OCI-M2 (cell line): ENCODE data around the gene TFEB.

Source experiments
- DNase-seq: peaks from one replicate; lab custom pipeline; 2025; ENCODE audit not compliant: unreplicated experiment; lab: John Stamatoyannopoulos, UW

TFEB gene

DNA sequence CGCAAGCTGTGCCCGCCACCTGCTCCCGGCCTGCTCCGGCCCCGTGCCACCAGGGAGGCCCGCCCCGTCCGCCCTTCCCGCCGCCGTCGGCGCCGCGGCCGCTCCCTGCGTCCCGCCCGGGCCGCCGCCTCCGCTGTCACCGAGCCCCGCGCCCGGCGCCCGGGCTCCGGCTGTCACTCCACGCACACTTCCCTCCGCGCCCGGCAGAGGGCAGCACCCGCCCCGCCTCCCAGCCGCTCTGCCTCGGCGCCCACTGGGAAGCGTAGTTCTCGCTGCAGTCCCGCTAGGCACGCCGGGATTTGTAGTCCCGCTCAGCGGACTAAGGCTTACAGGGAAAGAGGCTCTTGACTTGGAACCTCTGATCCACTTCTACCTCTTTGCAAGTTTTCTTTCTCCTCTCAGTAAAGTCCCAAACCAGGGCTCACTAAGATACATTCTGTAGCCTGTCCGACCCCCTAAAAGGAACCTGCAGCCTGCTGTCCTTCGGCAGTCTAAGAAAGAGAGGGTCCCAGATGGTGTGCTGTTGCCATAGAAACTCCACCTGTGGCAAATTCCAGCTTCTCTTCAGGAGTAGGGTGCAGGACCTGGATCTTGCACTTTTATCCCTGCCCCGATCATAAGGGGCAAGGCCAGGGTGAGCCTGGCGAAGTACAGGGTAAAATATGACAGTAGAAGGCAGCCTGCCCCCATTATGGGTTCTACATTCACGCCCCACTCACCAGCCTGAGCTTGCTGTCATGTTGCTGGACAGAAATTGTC is at the start of gene TFEB:
Gene TFEB (minus strand): TSS at position 182 of the 759 bp plus-strand sequence. CDS start 44,395 bp downstream, outside the sequence.
- DNase-seq = peak; percentile 67

DNA sequence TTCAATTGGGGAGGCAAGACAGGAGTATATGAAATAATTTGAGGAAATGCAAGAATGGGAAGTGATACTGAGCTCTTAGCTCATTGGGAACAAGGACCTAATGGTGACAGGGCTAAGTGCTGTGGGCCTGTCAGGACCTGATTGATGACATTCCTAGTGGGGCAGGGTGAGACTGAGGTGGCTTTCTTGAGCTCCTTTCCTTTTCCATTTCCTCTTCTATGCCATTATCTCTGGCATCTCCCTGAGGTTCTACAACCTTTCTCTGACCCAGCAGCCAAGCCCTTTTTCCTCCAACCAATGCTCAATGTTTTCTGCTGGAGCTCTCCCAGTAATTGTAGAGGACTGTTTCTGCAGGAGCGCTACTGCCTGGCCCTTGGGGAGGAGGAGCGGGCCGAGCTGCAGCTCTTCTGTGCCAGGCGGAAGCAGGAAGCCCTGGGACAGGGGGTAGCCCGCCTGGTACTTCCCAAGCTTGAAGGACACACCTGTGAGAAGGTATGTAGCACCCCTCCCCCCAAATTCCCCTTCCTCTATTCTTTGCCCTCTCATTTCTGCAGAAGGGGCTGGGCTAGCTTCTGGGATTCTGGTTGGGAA is 49.3 kb upstream of the TFEB start:
- DNase-seq = no peak

DNA sequence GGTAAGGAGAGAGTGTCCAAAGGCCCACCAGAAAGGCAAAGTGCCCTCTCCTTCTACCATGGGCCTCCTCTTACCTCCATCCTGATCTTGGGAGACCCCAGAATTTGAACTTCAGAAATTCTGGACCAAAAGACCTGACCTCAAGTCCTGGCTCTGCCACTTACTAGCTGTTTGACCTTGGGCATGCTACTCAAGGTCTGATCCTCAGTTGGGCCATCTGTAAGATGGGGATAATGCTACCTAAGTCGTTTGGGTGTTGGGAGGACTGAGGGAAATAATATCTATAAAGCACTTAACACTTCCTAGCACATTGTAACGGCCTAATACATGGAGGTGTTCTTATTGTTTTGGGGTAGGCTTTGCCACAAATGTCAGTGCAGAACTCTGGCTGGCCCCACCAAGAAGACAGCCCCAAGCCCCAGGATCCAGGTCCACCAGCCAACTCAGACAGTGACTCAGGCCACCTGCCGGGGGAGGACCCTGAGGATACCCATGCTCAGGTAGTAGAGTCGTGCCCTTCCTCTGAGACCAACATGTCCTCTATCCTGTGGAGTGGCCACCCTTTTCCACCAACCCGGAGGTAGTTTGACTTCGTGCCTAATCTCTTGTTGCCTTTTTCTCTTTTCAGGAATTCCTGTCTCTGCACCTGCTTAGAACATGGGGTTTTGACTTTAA is 47.8 kb upstream of the TFEB start:
- DNase-seq = no peak

DNA sequence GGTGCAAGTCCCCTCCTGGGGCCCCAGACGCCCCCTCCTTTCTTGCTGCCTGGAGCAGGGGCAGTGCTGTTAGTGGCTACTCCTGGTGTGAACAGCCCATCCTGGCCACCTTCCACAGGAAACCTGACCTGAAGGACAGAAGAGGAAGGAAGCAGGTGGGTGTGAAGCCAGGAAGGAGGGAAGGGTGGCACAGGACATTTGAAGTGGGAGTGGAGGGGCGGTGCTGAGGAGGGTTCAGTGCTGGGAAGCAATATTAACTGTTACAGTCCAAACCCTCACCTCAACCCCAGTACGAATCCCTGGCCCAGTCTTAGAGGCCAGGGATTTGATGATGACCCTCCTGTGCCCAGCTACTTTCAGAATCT is 45.9 kb upstream of the TFEB start:
- DNase-seq = no peak

- no peak for DNase-seq
Measured at GRCh38 chr6:41780551-41781365, 45.4 kb upstream of the TFEB start, which contains the start of gene PRICKLE4. Gene PRICKLE4 (plus strand): TSS chr6:41780782. CDS start chr6:41783474, 2,692 bp downstream.

DNA sequence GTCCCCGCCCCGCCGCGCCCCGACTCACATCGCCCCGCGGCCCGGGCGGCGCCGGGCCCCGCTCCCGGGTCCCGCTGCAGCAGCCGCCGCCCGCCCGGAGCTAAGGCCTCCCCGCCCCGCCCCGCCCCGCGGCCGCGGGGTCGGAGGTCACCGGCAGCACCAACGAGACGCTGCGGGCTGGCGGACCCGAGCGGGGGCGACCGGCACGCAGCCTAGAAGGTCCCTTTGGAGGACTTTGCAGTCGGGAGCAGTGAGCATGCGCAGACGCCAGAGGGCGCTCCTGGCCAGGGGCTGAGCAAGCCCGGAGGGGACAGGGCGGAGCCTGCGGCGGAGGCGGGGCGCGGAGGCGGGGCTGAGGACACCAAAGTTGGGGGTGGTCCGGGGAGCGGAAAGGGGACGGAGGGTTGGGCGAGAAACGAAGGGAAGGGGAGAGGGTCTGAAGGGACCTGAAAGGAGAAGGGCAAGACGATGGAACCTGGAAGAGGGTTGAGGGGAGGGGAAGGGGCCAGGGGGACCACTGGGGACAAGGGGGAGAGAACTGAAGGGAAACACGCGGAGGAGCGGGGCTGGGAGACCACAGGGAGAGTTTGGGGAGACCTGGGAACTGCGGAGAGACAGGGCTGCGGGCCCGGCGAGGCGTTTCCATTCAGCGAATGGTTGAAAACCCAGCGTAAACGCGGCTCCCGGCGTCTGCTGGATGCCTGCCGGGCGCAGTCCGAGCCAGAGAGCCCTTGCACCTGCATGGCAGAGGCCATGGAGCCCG is 44.6 kb upstream of the TFEB start, which contains the start of gene FRS3:
Gene FRS3 (minus strand): TSS at position 113 of the 763 bp plus-strand sequence. CDS start 2,913 bp downstream, outside the sequence.
- DNase-seq = peak; percentile 85

GRCh38 chr6:41779336-41779735 is 43.9 kb upstream of the TFEB start:
- DNase-seq = no peak

DNA sequence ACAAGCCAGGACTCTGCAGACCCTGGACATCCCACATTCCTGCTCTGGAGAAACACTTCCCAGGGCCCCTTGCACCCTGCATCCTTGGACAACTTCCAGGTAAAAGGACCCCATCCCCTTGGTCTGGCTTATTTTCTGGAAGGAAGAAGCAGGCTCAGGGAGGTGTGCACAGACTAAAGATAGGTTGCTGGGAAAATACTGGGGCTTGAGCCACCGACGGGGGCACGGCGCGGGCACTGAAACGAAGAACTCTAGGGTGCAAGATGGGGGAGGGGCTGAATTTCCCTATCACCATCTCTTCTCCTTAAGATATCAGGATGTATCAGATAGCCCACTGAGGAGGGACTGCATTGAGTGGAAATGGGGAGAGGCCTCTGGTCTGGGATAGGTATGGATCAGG is 43.5 kb upstream of the TFEB start:
- no peak for DNase-seq

DNA sequence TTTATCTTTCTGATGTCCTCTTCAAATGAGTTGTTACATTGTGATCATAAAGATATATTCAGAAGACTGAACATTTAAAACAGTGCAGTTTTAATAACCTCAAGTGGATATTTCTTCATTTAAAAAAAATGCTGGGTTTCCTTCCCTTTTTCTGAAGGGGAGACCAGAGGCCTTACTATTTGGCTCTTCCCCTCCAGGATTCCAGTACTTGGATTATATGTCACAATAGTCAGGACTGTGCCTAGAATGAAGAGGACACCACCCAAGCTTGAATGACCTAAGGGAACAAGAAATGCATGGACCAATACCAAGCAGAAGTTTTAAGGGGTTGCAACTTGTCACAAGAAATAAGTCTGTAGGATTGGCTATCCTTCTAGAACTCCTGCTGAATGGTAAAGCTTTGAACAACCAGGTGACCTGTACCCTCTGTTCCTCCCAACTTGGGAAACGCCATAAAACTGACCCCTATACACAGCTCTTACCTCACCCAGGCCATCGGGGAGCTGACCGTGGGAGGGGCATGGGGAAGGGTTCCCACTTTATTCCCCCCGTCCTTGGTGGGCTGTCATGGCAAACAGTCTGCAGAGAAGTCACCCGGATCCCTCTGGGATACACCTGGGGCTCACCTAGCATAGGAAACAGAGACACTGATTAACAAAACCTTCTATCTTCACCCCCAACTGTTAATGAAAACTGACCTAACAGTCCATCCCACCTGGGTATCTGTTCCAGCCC is 42.3 kb upstream of the TFEB start:
- no peak for DNase-seq

- no peak for DNase-seq
Measured at GRCh38 chr6:41775293-41775882, 40.0 kb upstream of the TFEB start.

- DNase-seq = no peak
Measured at GRCh38 chr6:41774841-41775240, 39.4 kb upstream of the TFEB start.

DNA sequence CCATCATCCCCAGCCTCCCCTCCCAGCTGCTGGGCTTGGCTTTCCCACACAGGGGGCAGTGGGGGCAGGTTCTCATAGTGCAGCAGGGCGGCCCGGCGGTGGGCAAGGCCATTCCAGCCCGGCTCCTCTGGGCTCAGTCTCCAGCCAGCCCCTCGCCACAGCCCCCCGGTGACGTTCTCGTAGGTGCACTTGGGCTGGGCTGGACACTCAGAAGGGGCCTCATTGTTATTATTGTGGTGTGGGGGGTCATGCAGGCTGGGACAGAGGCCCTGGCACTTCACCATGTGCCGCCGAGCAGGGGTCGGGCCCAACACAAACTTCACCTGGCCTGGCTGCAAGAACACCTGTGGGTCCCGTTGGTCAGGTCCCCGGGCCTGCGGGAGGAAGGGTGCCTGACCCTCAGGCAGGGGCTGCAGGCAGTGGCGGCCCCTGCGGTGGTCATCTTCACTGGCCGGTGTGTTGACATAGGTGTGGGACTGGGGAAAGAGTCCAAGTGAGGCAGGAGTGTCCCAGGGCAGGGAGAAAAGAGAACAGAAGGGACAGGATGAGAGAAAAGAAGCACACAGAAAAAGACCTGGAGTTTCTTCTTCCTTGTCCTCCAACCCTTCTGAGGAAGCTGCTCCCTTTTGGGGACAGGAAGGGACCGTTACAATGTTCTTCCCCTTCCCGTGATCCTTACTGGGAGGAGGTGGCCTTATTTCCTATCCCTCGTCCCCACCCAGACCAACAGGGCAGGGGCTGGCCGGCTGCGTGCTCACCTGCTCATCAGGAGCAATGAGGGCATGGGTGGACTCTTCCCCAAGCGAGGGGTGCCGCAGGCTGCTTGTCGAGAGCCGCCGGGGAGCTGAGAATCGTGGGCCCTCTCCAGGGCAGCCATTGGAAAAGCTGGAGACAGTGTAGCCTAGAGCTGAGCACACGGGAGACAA is 35.9 kb upstream of the TFEB start:
- no peak for DNase-seq

GRCh38 chr6:41770381-41771057 is 35.1 kb upstream of the TFEB start:
- no peak for DNase-seq

DNA sequence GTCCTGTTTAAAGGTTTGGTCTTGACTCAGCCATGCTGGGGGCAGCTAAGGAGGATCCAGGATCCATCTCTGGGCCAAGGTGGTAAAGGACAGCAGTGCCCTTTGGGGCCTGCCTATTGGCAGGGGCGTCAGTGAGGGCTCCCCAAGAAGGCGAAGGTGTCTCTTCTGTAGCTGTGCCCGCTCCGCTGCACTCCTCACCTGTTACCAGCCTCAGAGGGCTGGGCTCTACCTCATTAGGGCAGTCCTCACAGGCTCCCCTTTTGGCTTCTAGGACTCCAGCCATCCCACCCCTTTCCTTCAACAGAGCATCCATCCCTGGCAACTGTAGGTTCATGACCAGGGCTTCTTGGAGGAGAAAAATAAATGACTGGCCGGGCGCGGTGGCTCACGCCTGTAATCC is 34.0 kb upstream of the TFEB start:
- DNase-seq = no peak

- DNase-seq = no peak
Measured at GRCh38 chr6:41768545-41769308, 33.3 kb upstream of the TFEB start.

- no peak for DNase-seq
Measured at GRCh38 chr6:41767112-41767833, 31.9 kb upstream of the TFEB start.
